BJ (cell line): ENCODE data around the gene POC1A. TPM values are rescaled to one million over a fixed set of nuclear protein-coding genes. Genes with fewer than 3 reads are reported as not detected.
A peak's percentile ranks its signal among the peaks of the same experiment; 100 is the strongest.

Experiments used
- CTCF ChIA-PET: fragments of 350-600 bp; formaldehyde crosslinking; extraction: SDS; loops from one replicate; lab custom pipeline; 2021; ENCODE audit warnings: antibody characterized with exemption, inconsistent platforms; lab: Yijun Ruan, JAX
- POLR2A ChIA-PET: fragments of 300-600 bp; sonication (Branson Sonifier 250); formaldehyde crosslinking; extraction: SDS; loops from one replicate; lab custom pipeline; 2021; ENCODE audit warnings: antibody characterized with exemption; lab: Charles Lee
- DNase-seq: peaks from one replicate; pipeline ENCODE4 v3.0.0-alpha.2; 2011; ENCODE audit warnings: low read depth
- H3K27me3 ChIP-seq: 2 replicates; pipeline ENCODE4 v1.6.0; 2011; ENCODE audit warnings: low read length; ENCODE audit not compliant: control insufficient read depth, insufficient read depth
- H3K36me3 ChIP-seq: 2 replicates; pipeline ENCODE4 v1.5.1; 2011; ENCODE audit warnings: low read length; ENCODE audit not compliant: control insufficient read depth, insufficient read depth
- H3K4me3 ChIP-seq: 2 replicates; pipeline ENCODE4 v1.5.1; 2011; ENCODE audit warnings: low read depth, mild to moderate bottlenecking, control low read depth, low read length
- polyA plus RNA-seq: library from polyadenylated mRNA; depleted of rRNA; stranded (reverse); fragments of >200 nt; gene quantifications from 2 replicates; pipeline ENCODE4 v1.2.3, GENCODE V29; 2011
- TF ChIP-seq, protein P1 (sequence below): IDR thresholded peaks from 2 replicates; pipeline ENCODE4 v1.5.1; 2011; ENCODE audit warnings: low read depth, mild to moderate bottlenecking, control low read depth, inconsistent platforms, low read length, moderate library complexity; ENCODE audit not compliant: insufficient read depth

POC1A gene
- polyA plus RNA-seq, 1 experiment: 18.4 TPM

DNA sequence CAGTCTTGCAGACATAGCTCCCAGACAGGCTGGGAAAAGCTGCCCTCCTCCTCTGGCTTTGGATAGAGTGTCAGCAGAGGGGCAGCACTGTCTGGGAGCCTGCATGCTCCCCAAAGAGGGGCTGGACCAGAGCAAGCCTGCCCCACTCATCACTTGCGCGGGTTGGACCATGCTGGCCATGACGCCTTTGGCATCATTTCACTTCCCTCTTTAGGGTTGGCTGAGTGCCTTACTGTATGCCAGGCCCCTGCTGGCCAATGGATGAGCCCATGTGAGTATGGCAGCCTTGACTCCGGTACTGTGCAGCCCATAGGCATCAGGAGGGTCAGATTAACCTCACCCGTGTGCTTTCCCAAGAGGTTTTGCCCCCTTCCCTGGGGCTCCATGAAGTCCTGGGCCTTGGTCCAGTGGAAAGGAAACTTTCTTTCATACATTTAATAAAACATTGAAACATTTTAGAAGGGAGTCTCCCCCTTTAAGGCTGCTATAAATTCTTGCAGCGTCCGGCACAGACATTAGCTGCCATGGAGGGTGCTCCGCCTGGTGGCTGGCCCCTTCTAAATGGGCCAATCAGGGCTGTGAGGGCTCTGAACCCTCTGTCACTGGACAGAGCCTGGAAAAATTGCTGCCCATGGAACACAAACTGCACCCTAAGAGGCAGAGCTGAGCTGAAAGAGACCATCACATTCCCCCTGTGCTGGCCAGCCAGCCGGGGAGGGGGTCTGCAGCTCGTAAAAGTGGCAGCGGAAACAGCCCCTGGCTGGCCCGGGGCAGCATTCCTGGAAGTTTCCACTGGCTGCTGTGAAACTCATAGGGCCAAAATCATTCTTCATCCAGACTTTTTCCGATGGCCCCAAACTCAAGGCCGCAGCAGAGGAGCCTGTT is 77.1 kb downstream of the POC1A start:
- no peaks in the 10 kb centered on the region for H3K27me3 ChIP-seq
- ChIA-PET POLR2A (no interaction called here), CTCF (interaction anchor here (0.8 to 1.0 kb wide), 2 partner anchors 10 to 18 kb away, joined by 3 to 4 read pairs; no protein-coding TSS in a partner anchor)
- no peak overlapping the region for H3K4me3 ChIP-seq
- no peak for DNase-seq
- H3K36me3 ChIP-seq: peaks cover 3% of the 10 kb centered on the region; the same call in 1 of the 2 replicates
- TF ChIP-seq, protein P1, sequence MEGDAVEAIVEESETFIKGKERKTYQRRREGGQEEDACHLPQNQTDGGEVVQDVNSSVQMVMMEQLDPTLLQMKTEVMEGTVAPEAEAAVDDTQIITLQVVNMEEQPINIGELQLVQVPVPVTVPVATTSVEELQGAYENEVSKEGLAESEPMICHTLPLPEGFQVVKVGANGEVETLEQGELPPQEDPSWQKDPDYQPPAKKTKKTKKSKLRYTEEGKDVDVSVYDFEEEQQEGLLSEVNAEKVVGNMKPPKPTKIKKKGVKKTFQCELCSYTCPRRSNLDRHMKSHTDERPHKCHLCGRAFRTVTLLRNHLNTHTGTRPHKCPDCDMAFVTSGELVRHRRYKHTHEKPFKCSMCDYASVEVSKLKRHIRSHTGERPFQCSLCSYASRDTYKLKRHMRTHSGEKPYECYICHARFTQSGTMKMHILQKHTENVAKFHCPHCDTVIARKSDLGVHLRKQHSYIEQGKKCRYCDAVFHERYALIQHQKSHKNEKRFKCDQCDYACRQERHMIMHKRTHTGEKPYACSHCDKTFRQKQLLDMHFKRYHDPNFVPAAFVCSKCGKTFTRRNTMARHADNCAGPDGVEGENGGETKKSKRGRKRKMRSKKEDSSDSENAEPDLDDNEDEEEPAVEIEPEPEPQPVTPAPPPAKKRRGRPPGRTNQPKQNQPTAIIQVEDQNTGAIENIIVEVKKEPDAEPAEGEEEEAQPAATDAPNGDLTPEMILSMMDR: peak; percentile 23; the same call in 1 of the 2 replicates

DNA sequence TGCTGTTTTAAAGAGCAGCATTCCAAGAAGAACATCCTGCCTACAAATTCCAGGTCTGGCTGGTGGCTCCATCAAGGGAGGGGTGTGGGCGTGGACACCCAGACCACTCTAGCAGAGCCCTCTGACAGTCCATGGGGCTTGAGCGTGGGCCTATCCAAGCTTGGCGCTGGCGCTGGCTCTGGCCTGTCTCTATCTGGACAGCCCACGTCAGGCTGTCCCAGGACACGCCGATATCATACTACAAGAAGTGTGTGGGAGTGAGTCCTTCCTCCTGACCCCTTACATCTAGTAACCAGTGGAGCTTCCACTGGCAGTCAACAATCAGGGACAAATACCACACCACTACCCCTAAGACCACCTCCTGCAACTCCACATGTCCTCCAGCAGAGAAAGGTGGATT is 80.7 kb downstream of the POC1A start:
- ChIA-PET POLR2A (no interaction called here), CTCF (no interaction called here)
- Histone ChIP-seq H3K27me3 (no peaks in the 10 kb centered on the region), H3K4me3 (no peak overlapping the region), H3K36me3 (peaks cover 3% of the 10 kb centered on the region; the same call in 1 of the 2 replicates)
- TF ChIP-seq, protein P1: no peak
- no peak for DNase-seq

DNA sequence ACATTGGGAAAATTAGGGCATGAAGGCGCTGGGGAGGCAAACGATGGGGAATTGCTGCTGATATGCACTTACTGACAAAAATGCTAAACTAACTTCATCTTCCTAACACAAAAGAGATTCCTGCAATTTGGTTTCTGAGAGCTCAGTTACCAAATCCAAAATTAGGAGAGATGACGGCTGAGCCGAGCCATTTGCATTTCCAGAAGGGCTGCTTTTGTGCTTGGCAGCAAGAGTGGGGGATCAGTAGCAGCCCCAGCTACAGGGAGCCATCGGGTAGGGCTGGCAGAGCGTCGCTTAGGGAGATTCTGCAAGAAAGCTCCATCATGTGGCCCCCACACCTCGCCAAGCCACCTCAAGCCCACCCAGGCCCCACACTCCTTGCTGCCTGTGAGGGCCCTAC is 81.8 kb downstream of the POC1A start:
- Histone ChIP-seq H3K4me3 (no peak overlapping the region), H3K27me3 (no peaks in the 10 kb centered on the region), H3K36me3 (peaks cover 3% of the 10 kb centered on the region; the same call in 1 of the 2 replicates)
- TF ChIP-seq, protein P1: no peak
- DNase-seq: no peak
- POLR2A ChIA-PET: no interaction called here
- CTCF ChIA-PET: interaction anchor here (1.0 to 1.3 kb wide), 2 partner anchors 14 to 51 kb away, joined by 3 to 4 read pairs; no protein-coding TSS in a partner anchor

DNA sequence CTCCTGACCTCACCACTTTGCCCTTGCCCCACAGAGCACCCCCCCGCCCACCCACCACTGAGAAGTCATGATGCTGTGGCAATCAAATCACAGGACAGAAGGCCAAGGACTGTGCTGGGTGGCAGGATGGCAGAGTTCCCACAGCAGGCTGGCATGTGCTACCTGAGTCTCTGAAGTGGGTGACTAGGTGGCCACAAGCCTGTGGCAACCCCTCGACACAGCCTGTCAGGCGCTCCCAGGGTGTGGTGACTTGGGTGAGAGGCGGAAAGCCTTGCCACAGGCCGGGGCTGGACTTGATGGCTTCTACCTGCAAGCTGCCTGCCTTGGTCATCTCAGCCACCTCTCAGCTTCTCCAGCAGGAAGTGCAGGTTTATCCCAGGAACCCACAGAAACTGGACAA is 82.2 kb downstream of the POC1A start:
- no peak for DNase-seq
- TF ChIP-seq, protein P1: no peak
- Histone ChIP-seq H3K27me3 (no peaks in the 10 kb centered on the region), H3K36me3 (peaks cover 3% of the 10 kb centered on the region; the same call in 1 of the 2 replicates), H3K4me3 (no peak overlapping the region)
- POLR2A ChIA-PET: no interaction called here
- CTCF ChIA-PET: interaction anchor here (1.0 to 1.3 kb wide), 2 partner anchors 14 to 51 kb away, joined by 3 to 4 read pairs; no protein-coding TSS in a partner anchor
